H1 (cell line): Measurements from ENCODE around the gene SLC22A3. TPM values are rescaled to one million over a fixed set of nuclear protein-coding genes. Genes with fewer than 3 reads are reported as not detected.

Source experiments
- CTCF ChIA-PET: fragments of 300-600 bp; sonication (Branson Sonifier 250); formaldehyde crosslinking; loops from one replicate; lab custom pipeline; 2021; ENCODE audit not compliant: partially characterized antibody; lab: Charles Lee
- POLR2A ChIA-PET: fragments of 300-600 bp; sonication (Branson Sonifier 250); formaldehyde crosslinking; loops from one replicate; lab custom pipeline; 2021; ENCODE audit warnings: inconsistent platforms; ENCODE audit not compliant: partially characterized antibody; lab: Charles Lee
- DNase-seq, 2 experiments: peaks; one replicate each; pipeline versions ENCODE4 v3.0.0 to v3.0.0-alpha.2; 2010 to 2022; ENCODE audit warnings: low spot score in 2 of 2, low read depth in 1 of 2, mixed read lengths in 1 of 2
- FAIRE-seq: peaks from 2 replicates; lab custom pipeline; 2011; peaks lifted over from hg19 to GRCh38; lab: Jason Lieb, UNC
- H2AFZ ChIP-seq: 2 replicates; pipeline ENCODE4 v1.8.1; 2012; ENCODE audit warnings: low read length, inconsistent platforms
- H2AK5ac ChIP-seq: 2 replicates; pipeline ENCODE4 v1.6.1; 2013; ENCODE audit warnings: low read depth, low read length
- H2BK120ac ChIP-seq: replicated peaks from 2 replicates; pipeline ENCODE3; 2013; ENCODE audit warnings: low read depth, low read length, inconsistent platforms
- H2BK12ac ChIP-seq: 2 replicates; pipeline ENCODE4 v1.6.1; 2013; ENCODE audit warnings: low read depth, low read length
- H2BK15ac ChIP-seq: 2 replicates; pipeline ENCODE4 v1.6.1; 2013; ENCODE audit warnings: low read length
- H2BK20ac ChIP-seq: 2 replicates; pipeline ENCODE4 v1.6.1; 2013; ENCODE audit warnings: low read length
- H2BK5ac ChIP-seq: 2 replicates; pipeline ENCODE4 v1.6.1; 2013; ENCODE audit warnings: low read depth, low read length
- H3K14ac ChIP-seq: 2 replicates; pipeline ENCODE4 v1.6.1; 2013; ENCODE audit warnings: inconsistent platforms; ENCODE audit not compliant: insufficient read length
- H3K18ac ChIP-seq: 2 replicates; pipeline ENCODE4 v1.6.1; 2013; ENCODE audit warnings: low read length; ENCODE audit errors: extremely low read depth
- H3K23ac ChIP-seq: 2 replicates; pipeline ENCODE4 v1.6.1; 2013; ENCODE audit warnings: inconsistent platforms; ENCODE audit not compliant: insufficient read length
- H3K23me2 ChIP-seq: 2 replicates; pipeline ENCODE4 v1.6.1; 2013; ENCODE audit warnings: low read depth, low read length
- H3K27ac ChIP-seq: 2 replicates; pipeline ENCODE4 v1.6.1; 2011; ENCODE audit warnings: low read depth, low read length, inconsistent platforms
- H3K27me3 ChIP-seq, 4 experiments: replicated peaks in 1 of 4; 1 replicate in 1 of 4; 2 replicates in 3 of 4; pipeline versions ENCODE4 v1.6.1 to v1.8.1; 2011 to 2013; ENCODE audit warnings: low read length in 3 of 4, mild to moderate bottlenecking in 3 of 4, inconsistent platforms in 2 of 4, mixed read lengths in 2 of 4, moderate library complexity in 1 of 4; ENCODE audit not compliant: control insufficient read depth in 3 of 4, insufficient read depth in 3 of 4; ENCODE audit errors: extremely low read depth in 1 of 4
- H3K36me3 ChIP-seq, 4 experiments: 2 replicates each; pipeline versions ENCODE4 v1.6.1 to v1.8.1; 2011 to 2013; ENCODE audit warnings: mild to moderate bottlenecking in 4 of 4, low read length in 3 of 4, moderate library complexity in 2 of 4, control low read depth in 1 of 4, inconsistent platforms in 1 of 4; ENCODE audit not compliant: insufficient read depth in 4 of 4, control insufficient read depth in 2 of 4
- H3K4ac ChIP-seq: replicated peaks from 2 replicates; pipeline ENCODE3; 2013; ENCODE audit warnings: low read length, low read depth, mixed read lengths, inconsistent platforms; ENCODE audit not compliant: insufficient read length
- H3K4me1 ChIP-seq, 4 experiments: replicated peaks in 1 of 4; 1 replicate in 1 of 4; 2 replicates in 3 of 4; pipeline versions ENCODE4 v1.6.1 to v1.8.1; 2011 to 2013; ENCODE audit warnings: low read length in 3 of 4, inconsistent platforms in 2 of 4, mixed read lengths in 1 of 4; ENCODE audit not compliant: insufficient read depth in 4 of 4, control insufficient read depth in 3 of 4
- H3K4me2 ChIP-seq, 2 experiments: 2 replicates each; pipeline versions ENCODE4 v1.6.1 to v1.8.1; 2011 to 2013; ENCODE audit warnings: low read depth in 2 of 2, low read length in 2 of 2, control low read depth in 1 of 2, inconsistent platforms in 1 of 2, mild to moderate bottlenecking in 1 of 2; ENCODE audit not compliant: insufficient read depth in 1 of 2
- H3K4me3 ChIP-seq, 4 experiments: fragments of 200-600, 300-600 bp in 1 of 4; sonication (generic), shearing (Covaris generic), sonication (Bioruptor Twin) in 1 of 4; 2 replicates each; pipeline versions ENCODE4 v1.5.1 to v1.8.1; 2011 to 2016; ENCODE audit warnings: low read length in 4 of 4, low read depth in 3 of 4, control low read depth in 2 of 4, inconsistent platforms in 2 of 4, mild to moderate bottlenecking in 2 of 4, mixed read lengths in 1 of 4, moderate library complexity in 1 of 4; ENCODE audit not compliant: insufficient read depth in 2 of 4; ENCODE audit errors: extremely low read depth in 1 of 4
- H3K56ac ChIP-seq: replicated peaks from 2 replicates; pipeline ENCODE3; 2013; ENCODE audit warnings: low read depth, mild to moderate bottlenecking, mixed read lengths, low read length, inconsistent platforms; ENCODE audit not compliant: insufficient read length
- H3K79me1 ChIP-seq: 2 replicates; pipeline ENCODE4 v1.6.1; 2013; ENCODE audit warnings: low read depth, low read length, control low read depth
- H3K79me2 ChIP-seq, 2 experiments: 2 replicates each; pipeline versions ENCODE4 v1.6.1 to v1.8.1; 2012 to 2013; ENCODE audit warnings: low read length in 2 of 2, mild to moderate bottlenecking in 2 of 2, inconsistent platforms in 1 of 2; ENCODE audit not compliant: insufficient read depth in 2 of 2, control insufficient read depth in 1 of 2
- H3K9ac ChIP-seq, 4 experiments: replicated peaks in 1 of 4; 1 replicate in 1 of 4; 2 replicates in 3 of 4; pipeline versions ENCODE4 v1.6.1 to v1.8.1; 2011 to 2013; ENCODE audit warnings: low read depth in 3 of 4, low read length in 3 of 4, control low read depth in 2 of 4, mild to moderate bottlenecking in 2 of 4, moderate library complexity in 2 of 4, inconsistent platforms in 1 of 4; ENCODE audit errors: extremely low read depth in 1 of 4
- H3K9me3 ChIP-seq, 2 experiments: 2 replicates each; pipeline versions ENCODE4 v1.6.1 to v1.8.1; 2012 to 2013; ENCODE audit warnings: mild to moderate bottlenecking in 2 of 2, moderate library complexity in 2 of 2, control low read depth in 1 of 2, inconsistent platforms in 1 of 2, low read depth in 1 of 2, low read length in 1 of 2, mixed read lengths in 1 of 2; ENCODE audit not compliant: insufficient read depth in 2 of 2
- H4K20me1 ChIP-seq, 2 experiments: replicated peaks in 1 of 2; 2 replicates each; pipeline versions ENCODE3 to v1.8.1; 2011 to 2013; ENCODE audit warnings: inconsistent platforms in 2 of 2, low read length in 2 of 2, mild to moderate bottlenecking in 1 of 2; ENCODE audit not compliant: insufficient read depth in 2 of 2, control insufficient read depth in 1 of 2
- H4K5ac ChIP-seq: 2 replicates; pipeline ENCODE4 v1.6.1; 2013; ENCODE audit warnings: low read length, low read depth, mixed read lengths, inconsistent platforms; ENCODE audit not compliant: insufficient read length
- H4K8ac ChIP-seq: 2 replicates; pipeline ENCODE4 v1.8.0; 2013; ENCODE audit warnings: mild to moderate bottlenecking, moderate library complexity, low read length, inconsistent platforms; ENCODE audit not compliant: insufficient read depth; ENCODE audit errors: extremely low read depth
- H4K91ac ChIP-seq: replicated peaks from 2 replicates; pipeline ENCODE3; 2013; ENCODE audit warnings: low read length, mixed read lengths, inconsistent platforms; ENCODE audit not compliant: insufficient read length
- CBX5 ChIP-seq: fragments of 300-800, 300-1000 bp; sonication (generic); IDR thresholded peaks from 2 replicates; pipeline ENCODE4 v1.7.1; 2016; ENCODE audit warnings: antibody characterized with exemption, low read length, low read depth
- CBX8 ChIP-seq: fragments of 300-800, 300-1000 bp; sonication (generic); IDR thresholded peaks from 2 replicates; pipeline ENCODE4 v1.7.1; 2016; ENCODE audit warnings: low read depth, low read length, borderline replicate concordance
- EP300 ChIP-seq, 2 experiments: IDR thresholded peaks; 1 replicate in 1 of 2; 2 replicates in 1 of 2; pipeline ENCODE4 v1.6.1; 2011 to 2012; ENCODE audit warnings: low read depth in 2 of 2, low read length in 2 of 2, mild to moderate bottlenecking in 2 of 2, borderline replicate concordance in 1 of 2, inconsistent platforms in 1 of 2, moderate library complexity in 1 of 2
- POU5F1 ChIP-seq: IDR thresholded peaks from 2 replicates; pipeline ENCODE4 v1.6.1; 2011; ENCODE audit warnings: low read depth, mild to moderate bottlenecking, low read length, moderate library complexity
- RAD21 ChIP-seq, 2 experiments: IDR thresholded peaks in 1 of 2; conservative IDR thresholded peaks in 1 of 2; 2 replicates each; pipeline ENCODE4 v1.6.1; 2011; ENCODE audit warnings: low read depth in 2 of 2, low read length in 2 of 2, improper control_type of control experiment in 1 of 2, inconsistent platforms in 1 of 2, mild to moderate bottlenecking in 1 of 2, moderate library complexity in 1 of 2
- RBBP5 ChIP-seq: IDR thresholded peaks from 2 replicates; pipeline ENCODE4 v1.7.1; 2012; ENCODE audit warnings: low read depth, mild to moderate bottlenecking, inconsistent platforms, low read length, moderate library complexity, borderline replicate concordance
- RXRA ChIP-seq: IDR thresholded peaks from 2 replicates; pipeline ENCODE4 v1.6.1; 2011; ENCODE audit warnings: low read depth, mild to moderate bottlenecking, low read length, moderate library complexity; ENCODE audit not compliant: insufficient read depth
- SAP30 ChIP-seq: fragments of 300-600 bp; sonication (generic); IDR thresholded peaks from 2 replicates; pipeline ENCODE4 v1.7.1; 2012; ENCODE audit warnings: low read length, moderate library complexity, mild to moderate bottlenecking, inconsistent platforms; ENCODE audit not compliant: insufficient read depth, insufficient replicate concordance
- SP1 ChIP-seq: IDR thresholded peaks from 2 replicates; pipeline ENCODE4 v1.6.1; 2011; ENCODE audit warnings: low read depth, low read length
- SP2 ChIP-seq: IDR thresholded peaks from 2 replicates; pipeline ENCODE4 v1.6.1; 2012; ENCODE audit warnings: mild to moderate bottlenecking, low read length, inconsistent platforms
- SP4 ChIP-seq: IDR thresholded peaks from 2 replicates; pipeline ENCODE4 v1.6.1; 2012; ENCODE audit warnings: low read length, inconsistent platforms
- TAF1 ChIP-seq: IDR thresholded peaks from 2 replicates; pipeline ENCODE4 v1.6.1; 2011; ENCODE audit warnings: mild to moderate bottlenecking, low read depth, low read length
- WGBS, 2 experiments: shearing (Covaris generic) in 1 of 2; methylation state at CpG; one replicate each; pipeline versions ENCODE4 v1.1.6 to v1.1.7; 2013 to 2015; ENCODE audit warnings: low lambda C conversion rate in 2 of 2, mixed read lengths in 2 of 2, inconsistent platforms in 1 of 2, low coverage in 1 of 2, missing lambda C conversion rate in 1 of 2; ENCODE audit not compliant: insufficient replicate concordance in 2 of 2, insufficient coverage in 1 of 2, insufficient read length in 1 of 2; ENCODE audit errors: extremely low coverage in 1 of 2, missing lambda C conversion rate in 1 of 2; 5-methylcytosine and 5-hydroxymethylcytosine counted together
- polyA plus RNA-seq, 7 experiments: library from polyadenylated mRNA; depleted of rRNA in 3 of 7; stranded (reverse) in 5 of 7; unstranded in 2 of 7; fragments of >200 nt in 5 of 7; fragments of 200-250 nt in 2 of 7; gene quantifications; 1 replicate in 5 of 7; 2 replicates in 1 of 7; 4 replicates in 1 of 7; pipeline versions ENCODE4 v1.2.1 to v1.2.3, GENCODE V29; 2011 to 2013; ENCODE audit warnings: missing spikeins in 2 of 7, mixed read lengths in 2 of 7
- total RNA-seq: library from RNA; stranded (reverse); fragmentation: NEBNext Ultra II Directional; extraction: Animal tissue kit (Norgen Biotek cat#: 25700); gene quantifications from 2 replicates; pipeline ENCODE4 v1.2.1, GENCODE V29; 2021

The SLC22A3 gene
- total and polyA plus RNA-seq, 2 of the 8 experiments (the other 6 are each of a cell fraction or from before 2014, with no cell fraction given): 1.0 to 2.9 TPM

- CTCF ChIA-PET: interaction anchor here (1.0 to 3.4 kb wide), 2 partner anchors 7 to 310 kb away, joined by 3 to 17 read pairs; no protein-coding TSS in a partner anchor
- no peak overlapping the region for H2BK15ac ChIP-seq
Measured at GRCh38 chr6:160447350-160447749, 99.2 kb downstream of the SLC22A3 start.

More at GRCh38 chr6:160447350-160447749, 99.2 kb downstream of the SLC22A3 start:
- 87% methylated on average over 4 of the region's 4 CpGs; no CpG with 5 or more reads in 1 of the 2 experiments for WGBS, 2 experiments
- no peak for TF ChIP-seq CBX8
- no peak for TF ChIP-seq RXRA
- TF ChIP-seq RAD21 (IDR thresholded peaks at IDR 0.05 in 1 of 2, conservative IDR thresholded peaks at IDR 0.05 in 1 of 2; ENCODE audit: low read depth in 2 of 2, low read length in 2 of 2): no peak
- TF ChIP-seq SP1: no peak
- TF ChIP-seq SP2: no peak
- TF ChIP-seq POU5F1: no peak
- no peak for TF ChIP-seq CBX5
- TF ChIP-seq SAP30: no peak
- TF ChIP-seq RBBP5: no peak
- no peak for TF ChIP-seq EP300 (IDR thresholded peaks at IDR 0.05; ENCODE audit: borderline replicate concordance in 1 of 2, low read depth in 2 of 2, low read length in 2 of 2)
- TF ChIP-seq TAF1: no peak
- no peak for TF ChIP-seq SP4
- Histone ChIP-seq H3K56ac (no peak overlapping the region), H3K4ac (no peak overlapping the region), H3K79me1 (no peaks in the 10 kb centered on the region), H3K4me1 (no peaks in the 10 kb centered on the region), H2BK5ac (no peak overlapping the region), H2AK5ac (no peak overlapping the region), H3K9me3 (no peaks in the 10 kb centered on the region), H3K36me3 (no peaks in the 10 kb centered on the region), H3K18ac (no peak overlapping the region), H3K23me2 (no peaks in the 10 kb centered on the region), H3K23ac (no peak overlapping the region), H3K4me3 (no peak overlapping the region), H3K14ac (no peak overlapping the region), H2BK12ac (no peak overlapping the region), H3K27ac (no peak overlapping the region), H2BK20ac (no peak overlapping the region), H3K9ac (no peak overlapping the region), H4K91ac (no peak overlapping the region), H2AFZ (no peak overlapping the region), H3K27me3 (no peaks in the 10 kb centered on the region; a peak in 1 of 7 replicates), H4K5ac (no peak overlapping the region), H3K4me2 (no peak overlapping the region), H4K20me1 (no peaks in the 10 kb centered on the region), H4K8ac (no peak overlapping the region; the same call in 1 of the 2 replicates), H2BK120ac (no peak overlapping the region), H3K79me2 (no peaks in the 10 kb centered on the region)
- no peak for FAIRE-seq
- POLR2A ChIA-PET: interaction anchor here (0.6 kb wide), 1 partner anchor 9 kb away, joined by 3 read pairs; no protein-coding TSS in a partner anchor
- no peak for DNase-seq
